ENCODE data around the gene FOXF1.

The FOXF1 gene

DNA sequence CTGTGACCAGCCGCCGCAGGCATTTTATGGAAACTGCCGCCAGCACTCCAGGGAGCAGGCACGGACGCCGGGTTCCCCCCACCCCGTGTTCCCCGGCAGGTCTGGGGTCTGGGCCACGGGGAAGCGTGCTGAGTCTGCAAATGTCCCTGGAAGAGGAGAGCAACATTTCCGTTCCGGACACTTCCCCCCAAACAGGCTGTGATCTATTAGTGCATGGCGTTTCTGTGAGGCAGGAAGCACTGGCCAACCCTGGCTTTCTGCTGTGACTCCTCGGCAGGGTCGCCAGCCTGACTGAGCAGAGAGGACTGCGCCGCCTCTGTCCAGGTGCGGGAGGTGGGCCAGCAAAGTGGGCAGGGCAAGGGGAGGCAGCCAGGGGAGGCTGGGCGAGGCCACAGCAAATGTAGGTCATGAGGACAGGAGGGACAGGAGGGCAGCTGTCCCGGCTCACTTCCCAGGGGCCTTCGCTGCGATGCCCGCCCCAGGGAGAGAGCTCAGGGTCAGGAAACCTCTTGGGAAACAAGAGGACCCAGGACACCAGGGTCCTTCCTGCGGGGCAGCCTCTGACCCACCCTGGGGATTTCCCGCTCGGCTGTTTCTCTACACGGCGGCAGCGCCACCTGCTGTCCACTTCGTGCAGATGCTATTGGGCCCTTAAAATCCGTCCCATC, 9.5 kb downstream of the FOXF1 start:
- peak; percentile 64 for DNase-seq

DNA sequence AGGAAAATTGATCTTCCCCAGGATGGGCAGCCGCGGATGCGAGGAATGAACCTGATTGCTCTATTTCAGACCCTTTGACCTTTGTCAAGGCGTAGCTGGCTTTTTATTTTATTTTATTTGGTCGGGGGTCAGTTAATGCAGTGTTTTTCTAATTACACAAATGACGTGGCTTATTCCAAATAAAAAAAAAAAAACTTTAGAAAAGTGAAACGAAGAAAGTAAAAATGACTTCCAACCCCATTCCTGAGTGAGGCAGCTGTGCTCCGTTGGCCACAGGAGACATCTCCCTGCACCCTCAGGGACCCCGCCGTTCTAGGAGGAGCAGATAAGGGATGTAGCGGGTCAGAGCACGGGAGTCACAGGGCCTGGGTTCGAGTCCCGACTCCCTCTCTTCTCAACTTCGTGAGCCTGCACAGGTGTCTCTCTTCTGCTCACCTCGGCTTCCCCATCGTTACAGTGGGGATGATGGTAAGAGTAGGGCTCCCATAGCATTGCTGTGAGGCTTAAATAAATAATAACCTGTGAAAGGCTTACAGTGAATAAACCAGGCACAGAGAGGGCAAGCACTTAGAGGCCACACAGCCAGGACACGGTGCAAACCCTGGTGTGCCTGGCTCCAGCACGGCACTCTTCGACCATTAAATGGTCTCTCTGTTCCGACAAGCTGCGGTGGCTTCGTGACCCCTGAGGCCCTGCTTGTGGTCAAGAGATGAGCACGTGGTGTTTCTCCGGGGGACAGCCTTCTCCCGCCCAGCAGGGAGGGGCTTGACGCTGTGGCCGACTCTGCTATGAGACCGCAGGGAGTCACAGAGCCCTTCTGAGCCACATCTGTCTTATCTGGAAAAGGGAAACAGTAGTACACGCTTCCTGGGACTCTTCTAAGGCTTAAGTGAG, 10.2 kb downstream of the FOXF1 start:
- no peak for DNase-seq

DNA sequence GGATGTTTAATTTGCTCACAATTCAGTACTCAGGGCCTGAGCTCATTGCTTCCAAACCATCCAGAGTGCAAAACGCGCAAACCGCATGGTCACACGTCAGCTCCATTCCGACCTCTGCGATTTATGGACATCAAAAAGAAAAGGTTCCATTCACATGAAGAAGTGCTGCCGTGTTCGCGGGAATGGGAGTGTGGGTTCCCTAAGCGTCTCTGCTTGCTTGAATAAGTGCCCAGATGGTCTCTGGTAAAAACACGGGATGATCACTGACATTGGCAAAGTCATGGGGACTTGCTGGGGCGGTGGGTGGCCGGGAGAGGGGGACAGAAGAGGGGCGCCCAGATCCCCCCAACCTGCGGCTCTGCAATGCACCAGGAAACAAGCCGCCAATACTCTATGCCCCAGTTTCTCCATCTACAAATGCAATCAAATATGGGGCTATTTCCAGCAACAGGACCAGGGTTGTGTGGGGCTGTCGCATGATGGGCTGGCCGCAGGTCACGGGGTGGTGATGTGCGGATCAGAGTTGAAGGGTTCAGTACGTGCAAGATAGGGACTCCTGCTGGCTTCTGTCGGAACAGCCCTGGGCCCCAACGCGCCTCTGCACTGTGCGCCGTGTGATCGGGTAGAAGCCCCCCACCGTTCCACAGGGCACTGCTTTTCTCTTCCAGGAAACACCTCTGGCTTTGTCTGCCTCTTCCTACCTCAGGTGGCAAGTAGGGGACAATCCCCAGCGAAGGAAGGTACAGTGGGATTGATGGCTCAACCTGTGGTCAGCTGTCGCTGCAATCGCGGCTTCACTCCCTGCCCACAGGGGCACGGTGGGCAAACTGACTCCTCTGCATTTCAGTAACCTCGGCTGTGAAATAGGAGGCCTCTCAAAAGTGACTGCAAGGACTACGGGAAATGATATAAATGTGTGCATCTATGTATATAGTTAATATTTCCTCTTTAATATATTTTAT, 11.2 kb downstream of the FOXF1 start:
- no peak for DNase-seq

DNA sequence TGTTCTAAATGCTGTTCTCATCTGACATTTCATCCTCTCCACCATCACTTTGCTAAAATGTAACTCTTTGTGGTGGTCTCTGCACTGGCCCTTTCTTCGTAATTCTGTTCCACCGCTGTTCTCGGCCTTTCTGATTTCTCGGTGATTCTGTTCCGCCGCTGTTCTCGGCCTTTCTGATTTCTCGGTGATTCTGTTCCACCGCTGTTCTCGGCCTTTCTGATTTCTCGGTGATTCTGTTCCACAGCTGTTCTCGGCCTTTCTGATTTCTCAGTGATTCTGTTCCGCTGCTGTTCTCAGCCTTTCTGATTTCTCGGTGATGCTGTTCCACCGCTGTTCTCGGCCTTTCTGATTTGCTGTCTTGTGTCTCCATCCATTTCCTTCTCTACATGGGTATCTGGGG, 12.3 kb downstream of the FOXF1 start:
- no peak for DNase-seq

DNA sequence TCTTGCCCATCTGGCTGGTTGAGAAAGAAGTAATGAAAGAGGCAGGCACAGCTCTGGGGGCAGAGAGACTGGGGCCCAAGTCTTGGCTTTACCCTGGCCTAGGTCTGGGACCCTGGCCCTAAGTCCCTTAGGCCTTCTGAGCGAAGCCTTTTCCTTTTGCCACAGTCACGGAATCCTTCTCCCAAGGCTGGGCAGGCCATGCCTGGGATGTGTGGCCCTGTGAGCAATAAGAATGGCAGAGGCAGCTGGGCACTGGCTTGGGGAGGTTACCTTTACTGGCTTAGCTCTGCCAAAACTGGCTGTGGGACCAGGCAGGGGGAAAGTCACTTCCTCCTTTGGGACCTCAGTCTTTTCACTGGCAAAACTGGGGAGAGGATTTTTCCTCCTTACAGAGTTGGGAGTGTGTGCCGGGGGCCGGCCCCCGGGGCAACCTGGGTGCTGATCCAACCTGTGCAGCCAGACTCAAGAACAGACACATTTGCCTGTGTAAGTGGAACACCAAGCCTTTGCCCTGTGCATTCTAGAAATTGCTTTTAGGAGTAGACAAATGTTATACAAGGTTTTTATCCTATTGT, 12.9 kb downstream of the FOXF1 start:
- no peak for DNase-seq

DNA sequence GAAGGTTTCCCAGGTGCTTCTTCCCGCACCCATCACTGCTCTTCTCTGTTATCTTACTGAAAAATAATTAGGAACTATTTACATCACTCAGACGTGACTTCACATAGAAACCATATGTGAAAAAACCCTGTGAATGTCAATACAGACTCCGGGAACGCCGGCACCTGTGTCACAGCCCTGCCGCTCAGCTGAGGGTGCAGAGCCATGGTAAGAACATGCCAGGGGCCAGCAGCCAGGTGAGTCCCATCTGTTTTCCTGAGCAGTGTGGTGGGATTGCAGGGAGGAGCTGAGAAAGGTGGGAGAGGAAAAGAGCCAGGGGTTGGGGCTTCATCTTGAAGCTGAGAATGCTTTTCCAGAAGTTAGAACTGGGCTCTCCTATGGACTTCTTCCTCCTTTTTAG, 13.7 kb downstream of the FOXF1 start:
- no peak for DNase-seq

DNA sequence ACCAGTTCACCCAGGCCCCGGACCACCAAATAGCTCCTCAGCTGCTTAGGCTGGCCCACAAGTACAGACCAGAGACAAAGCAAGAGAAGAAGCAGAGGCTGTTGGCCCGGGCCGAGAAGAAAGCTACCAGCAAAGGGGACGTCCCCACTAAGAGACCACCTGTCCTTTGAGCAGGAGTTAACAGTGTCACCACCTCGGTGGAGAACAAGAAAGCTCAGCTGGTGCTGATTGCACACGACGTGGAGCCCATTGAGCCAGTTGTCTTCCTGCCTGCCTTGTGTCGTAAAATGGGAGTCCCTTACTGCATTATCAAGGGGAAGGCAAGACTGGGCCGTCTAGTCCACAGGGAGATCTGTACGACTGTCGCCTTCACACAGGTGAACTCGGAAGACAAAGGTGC, 15.4 kb downstream of the FOXF1 start:
- no peak for DNase-seq

DNA sequence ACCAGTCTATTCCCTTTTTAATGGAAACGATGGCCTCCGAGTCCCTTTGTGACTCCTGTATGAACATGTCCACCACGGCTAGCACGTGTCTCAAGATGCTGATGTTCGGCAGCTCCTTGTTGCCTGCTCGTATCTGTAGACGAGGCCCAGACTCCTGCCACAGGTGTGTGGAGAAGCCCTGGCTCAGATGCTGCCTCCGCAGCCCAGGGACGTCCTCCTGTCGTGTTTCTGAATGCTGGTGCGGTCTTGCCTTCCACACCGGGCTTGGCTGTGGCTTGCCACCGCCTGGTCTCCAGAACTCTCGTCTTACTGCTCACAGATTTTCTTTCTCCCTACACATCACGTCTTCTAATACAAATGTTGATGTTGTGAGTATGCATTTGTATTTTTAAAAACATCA, 17.0 kb downstream of the FOXF1 start:
- no peak for DNase-seq

DNA sequence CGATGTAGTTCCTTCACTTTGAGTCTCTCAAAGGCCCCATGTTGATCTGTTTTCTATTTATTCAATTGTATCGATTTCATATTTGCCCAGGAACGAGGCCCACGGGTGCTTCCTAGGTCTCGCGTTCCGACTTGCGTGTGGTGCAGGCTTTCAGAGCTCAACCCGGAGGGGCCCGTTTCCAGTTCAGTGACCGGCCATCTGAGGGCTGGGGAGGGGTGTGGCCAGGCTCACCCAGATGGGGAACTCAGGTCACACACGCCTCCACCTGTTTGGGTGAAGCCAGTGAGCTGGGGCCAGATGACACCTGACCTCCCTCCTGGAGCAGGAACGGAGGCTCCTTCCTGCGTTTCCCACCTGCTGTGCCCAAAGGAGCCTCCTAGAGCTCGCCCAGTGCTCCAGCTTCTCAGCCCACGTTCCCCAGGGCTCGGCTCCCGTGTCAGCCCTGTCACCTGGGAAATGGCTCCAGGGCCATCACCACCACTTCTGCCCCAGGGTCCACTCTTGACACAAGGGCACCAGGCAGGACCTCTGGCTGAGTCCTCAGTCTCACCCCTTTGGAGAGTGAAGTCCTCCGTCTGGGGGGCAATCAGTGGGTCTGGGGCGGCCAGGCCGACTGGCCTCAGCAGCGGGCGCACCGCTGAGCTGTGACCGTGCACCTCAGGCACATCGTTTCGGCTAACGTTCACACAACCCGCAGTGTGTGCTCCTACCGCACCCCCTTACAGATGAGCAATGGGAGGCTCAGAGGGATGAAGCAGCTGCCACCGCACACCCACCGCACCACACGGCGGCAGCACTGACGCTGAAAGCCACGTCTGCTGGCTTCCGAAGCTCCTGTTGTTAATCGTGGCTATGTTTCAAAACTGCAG, 18.0 kb downstream of the FOXF1 start:
- DNase-seq: no peak

DNA sequence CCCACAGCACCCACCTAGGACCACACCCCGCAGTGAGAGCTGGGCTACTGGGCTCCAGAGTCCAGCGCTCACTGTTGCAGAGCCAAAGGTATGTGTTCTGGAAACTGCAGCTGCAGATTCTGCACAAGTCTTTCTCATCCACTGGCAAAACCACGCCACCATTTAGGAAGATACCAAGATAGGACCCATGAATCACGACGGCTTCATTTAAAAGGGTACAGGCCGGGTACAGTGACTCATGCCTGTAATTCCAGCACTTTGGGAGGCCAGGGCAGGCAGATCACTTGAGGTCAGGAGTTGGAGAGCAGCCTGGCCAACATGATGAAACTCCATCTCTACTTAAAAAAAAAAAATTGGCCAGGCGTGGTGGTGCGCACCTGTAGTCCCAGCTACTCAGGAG, 18.8 kb downstream of the FOXF1 start:
- no peak for DNase-seq

DNA sequence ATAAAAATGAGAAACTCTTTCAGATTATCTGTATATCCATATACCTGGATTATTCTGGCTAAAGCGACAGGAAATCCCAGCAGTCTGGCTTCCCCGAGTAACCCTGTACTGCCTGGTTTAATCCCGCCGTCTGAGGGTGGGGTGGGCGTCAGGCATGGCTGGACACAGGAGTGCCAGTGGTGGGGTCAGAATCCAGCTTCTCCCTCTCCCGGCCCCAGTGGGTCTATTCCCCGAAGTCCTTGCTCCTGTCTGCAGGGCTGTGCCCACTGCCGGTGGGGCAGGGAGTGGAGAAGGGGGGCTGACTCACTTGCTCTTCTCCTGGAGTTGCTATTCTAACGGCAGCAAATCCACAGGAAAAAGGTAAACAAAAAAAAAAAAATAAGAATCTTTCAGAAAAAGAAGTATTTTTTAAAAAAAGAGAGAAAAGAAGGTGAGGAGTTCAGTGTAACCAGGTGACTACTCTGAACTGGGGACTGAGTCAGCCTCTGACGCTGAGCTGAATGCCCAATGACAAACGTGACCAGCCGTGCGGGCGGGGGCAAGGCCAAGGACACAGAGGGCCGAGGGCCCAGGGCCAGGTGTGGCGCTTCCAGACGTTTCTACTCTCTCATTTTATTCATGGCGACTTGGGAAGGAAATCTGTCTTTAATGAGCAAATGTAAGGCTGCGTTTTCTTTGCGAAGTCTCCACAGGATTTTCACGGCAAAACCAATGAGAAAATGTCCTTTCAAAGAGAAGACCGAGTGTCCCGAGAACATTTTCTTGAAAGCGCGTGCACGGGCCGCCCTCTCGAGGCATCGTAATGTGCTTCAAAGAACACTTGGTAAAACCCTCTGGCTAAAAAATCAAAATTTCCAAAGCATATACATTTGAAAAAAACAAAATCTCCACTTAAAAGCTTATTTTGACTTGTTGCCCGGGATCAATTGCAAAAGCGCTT, 20.2 kb downstream of the FOXF1 start:
- DNase-seq: no peak

DNA sequence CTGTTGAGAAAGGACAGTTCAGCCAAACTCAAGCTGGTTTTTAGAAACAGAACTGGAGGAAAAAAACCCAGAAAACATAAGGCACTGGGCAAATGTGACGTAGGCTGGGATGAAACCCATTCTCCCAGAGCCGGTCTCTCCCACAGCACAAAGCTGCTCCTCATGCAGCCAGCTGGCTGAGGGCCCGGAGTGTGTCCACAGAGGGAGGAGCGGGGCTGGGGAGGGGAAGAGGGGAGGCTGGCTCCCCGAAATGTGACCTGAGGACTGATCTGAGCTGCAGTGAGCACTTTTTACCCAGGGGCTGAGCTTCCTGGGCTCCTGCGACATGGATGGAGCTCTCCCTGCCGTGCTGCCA, 20.8 kb downstream of the FOXF1 start:
- no peak for DNase-seq

DNA sequence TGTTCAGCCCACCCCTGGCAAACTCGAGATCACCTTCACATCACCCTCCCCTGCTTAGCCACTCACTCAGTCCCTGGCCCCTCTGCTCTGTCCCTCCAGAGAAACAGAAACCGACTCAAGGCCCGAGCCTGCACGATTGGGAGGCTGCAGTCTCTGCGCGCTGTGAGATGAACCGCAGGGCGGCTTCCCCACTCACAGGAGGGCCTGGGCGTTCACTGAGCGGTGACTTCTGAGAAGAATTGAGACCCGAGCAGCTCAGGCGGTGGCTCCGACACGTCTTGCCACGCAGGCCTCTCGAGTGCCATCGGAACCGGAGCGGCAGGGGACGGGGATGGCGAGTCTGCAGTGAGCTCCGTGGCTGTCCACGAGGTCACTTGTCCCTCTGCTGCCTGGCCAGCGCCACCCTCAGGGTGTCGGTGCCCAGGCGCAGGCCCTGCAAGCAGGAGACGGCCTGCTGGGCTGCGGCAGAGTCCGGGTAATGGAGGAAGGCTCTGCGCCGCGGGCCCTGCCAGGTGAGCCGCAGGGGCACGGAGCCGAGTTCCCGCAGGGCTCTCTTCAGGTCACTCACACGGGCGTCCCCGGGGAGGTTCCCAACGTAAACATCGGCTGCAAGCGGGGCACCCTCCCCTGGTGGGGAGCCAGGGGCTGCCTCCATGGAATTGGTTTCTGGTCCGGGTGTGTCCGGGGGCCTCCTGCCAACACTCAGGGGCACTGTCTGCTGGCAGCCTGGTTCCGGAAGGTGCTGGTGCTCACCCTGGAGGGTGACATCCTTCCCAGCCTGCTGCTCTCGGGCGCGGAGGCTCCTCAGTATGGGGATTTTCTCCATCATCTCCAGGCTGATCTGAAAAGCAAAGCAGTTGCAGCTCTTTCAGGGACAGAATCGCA, 21.6 kb downstream of the FOXF1 start:
- DNase-seq: no peak

DNA sequence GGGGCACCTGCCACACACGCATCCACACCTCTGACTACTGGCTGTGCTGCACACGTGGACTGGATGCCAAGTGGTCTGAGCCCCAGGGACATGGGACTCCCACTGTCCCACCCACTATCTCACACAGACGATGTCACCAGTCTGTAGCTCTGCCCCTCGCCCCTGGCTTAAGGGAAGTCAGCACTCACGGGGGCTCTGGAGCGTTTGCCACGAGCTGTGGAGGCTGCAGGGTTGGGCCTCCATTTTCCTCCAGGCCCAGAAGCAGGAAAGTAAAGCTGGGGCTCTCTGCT, 22.1 kb downstream of the FOXF1 start:
- DNase-seq: no peak

DNA sequence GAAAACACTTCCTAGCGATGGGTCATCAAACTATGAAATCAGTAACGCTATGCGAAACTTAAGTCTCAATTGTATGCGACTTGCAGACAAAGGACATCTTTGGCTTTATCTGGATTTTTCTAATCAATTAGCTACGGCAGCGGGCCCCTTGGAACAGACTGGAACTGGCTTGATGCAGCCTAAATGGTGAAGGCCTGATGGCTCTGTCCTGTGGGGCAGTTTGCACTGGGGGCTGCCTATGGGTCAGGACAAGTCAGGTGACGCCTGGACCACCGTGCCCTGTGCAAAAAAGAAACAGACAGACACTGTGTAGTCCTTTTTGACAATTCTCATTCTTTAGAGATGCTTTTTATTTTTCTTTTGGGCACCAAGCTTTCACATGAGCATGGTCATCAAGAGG, 22.7 kb downstream of the FOXF1 start:
- DNase-seq: no peak

DNA sequence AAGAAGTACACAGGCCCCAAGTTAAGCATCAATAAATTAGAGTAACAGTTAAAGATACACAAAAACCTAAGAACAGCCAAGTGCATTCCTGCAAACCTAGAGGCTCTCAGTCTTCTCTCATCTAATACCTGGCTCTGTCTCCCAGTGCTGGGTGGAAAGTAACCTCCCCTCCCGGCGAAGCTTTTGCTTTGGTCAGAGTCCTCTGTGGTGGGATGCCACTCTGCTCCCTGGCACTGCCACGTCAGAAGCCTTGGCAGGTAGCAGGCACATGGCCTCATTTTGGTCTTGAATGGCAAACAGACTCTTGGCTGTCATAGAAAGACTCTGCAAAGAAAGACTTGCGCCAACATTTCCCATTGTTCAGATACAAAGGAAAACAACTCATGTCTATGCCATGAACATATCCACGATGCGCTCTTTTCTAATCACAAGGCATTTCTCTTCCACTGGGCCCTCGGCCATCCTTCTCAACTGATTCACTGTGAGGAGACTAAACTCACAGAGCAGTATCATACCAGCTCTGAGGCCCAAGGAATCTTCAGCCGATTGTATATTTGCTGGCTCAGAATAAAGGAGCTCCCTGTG, 23.5 kb downstream of the FOXF1 start:
- no peak for DNase-seq

DNA sequence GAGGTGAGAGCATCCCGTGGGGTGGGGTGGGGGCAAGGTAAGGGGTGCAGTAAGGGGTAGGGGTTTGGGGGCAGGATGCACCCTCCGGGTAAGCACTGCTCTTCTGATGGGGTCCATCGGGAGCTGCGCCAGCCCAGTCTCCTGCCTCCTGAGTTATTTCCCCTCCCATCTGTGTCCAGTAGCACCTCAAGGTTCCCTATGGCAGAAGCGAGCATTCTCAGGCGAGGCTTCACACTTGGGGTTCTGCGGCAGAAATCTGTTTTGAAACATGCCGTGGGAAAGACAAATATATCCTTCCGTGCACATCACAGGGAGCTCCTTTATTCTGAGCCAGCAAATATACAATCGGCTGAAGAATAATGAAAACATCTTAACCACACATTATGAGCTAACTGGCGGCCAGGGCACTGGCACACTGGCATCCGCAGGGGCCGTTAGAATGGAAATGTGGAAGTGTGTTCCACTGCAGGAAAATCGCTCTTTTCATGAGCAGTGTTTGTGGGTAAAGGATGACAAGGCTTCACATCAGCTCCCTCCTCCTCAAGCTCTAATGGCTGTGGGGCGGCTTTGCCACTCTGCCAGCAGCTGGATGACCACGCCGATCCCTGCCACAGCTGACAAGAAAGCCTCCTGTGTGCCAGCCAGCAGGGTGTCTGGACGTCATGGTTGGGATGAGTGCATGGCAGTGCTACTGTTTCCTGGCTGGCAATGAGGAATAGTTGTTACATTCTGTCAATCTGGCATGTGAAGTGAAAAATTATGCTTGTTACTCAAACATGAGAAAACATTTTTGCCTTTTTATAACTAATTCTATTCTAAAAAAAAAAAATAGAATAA, 24.7 kb downstream of the FOXF1 start:
- DNase-seq: no peak

DNA sequence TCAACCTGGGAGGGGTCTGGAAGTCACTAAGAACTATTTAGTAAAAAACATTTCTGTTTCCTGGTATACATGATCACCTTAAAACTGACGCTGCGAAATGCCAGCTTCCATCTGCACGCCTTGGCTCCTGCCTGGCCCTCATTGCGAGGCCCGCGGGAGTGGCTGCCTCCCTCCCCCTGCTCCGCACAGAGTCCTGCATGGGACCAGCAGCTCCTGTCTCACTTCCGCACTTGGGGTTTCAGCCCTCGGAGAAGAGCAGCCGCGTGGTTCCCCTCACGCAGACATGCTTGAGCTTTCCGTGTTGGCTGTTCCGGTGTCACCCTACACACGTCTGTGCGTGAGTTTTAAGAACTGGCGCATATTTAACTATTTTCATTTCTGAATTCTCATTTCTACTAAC, 26.3 kb downstream of the FOXF1 start:
- no peak for DNase-seq

DNA sequence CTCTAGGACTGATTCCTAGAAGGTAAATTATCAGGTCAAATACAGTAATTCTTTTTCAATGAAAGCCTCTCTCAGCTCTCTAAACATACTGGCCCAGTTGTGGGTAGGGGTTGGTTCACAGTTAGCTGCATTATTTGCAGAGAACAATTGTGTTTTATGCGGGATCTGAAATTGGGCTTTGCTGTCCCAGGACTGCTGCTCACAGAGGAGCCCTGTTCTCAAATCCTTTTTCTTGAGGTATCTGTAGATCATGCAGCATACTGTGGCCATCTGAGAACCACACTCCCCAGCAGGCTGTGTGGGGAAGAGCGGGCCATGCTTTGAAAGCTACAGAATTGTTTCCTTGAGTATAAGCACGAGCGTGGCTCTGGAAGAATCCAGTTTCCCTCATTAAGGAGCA, 27.2 kb downstream of the FOXF1 start:
- no peak for DNase-seq
